IMR-90 (cell line): Measurements from ENCODE around the gene HMOX1. TPM values are rescaled to one million over a fixed set of nuclear protein-coding genes. Genes with fewer than 3 reads are reported as not detected.

Experiments used
- ATAC-seq: fragments of 200-7000 bp; cut with Tn5 transposase; 2 replicates; pipeline ENCODE4 v1.9.1; 2020; ENCODE audit warnings: low read depth, mild to moderate bottlenecking, moderate library complexity
- BruUV-seq: library from RNA; stranded (reverse); fragments of 400-500 nt; replicated peaks from 2 replicates; lab custom pipeline; 2021; lab: Mats Ljungman, UMichigan
- CTCF ChIA-PET: fragments of 300-600 bp; formaldehyde crosslinking; extraction: SDS; loops from one replicate; lab custom pipeline; 2021; ENCODE audit warnings: antibody characterized with exemption; lab: Yijun Ruan, JAX
- POLR2A ChIA-PET: fragments of 300-600 bp; sonication (Branson Sonifier 250); formaldehyde crosslinking; loops from one replicate; lab custom pipeline; 2022; ENCODE audit warnings: antibody characterized with exemption; ENCODE audit not compliant: unreplicated experiment; lab: Charles Lee
- DNase-seq: peaks from one replicate; pipeline ENCODE4 v3.0.0; 2013
- H2AFZ ChIP-seq: replicated peaks from 2 replicates; pipeline ENCODE3; 2013; ENCODE audit warnings: low read length, mild to moderate bottlenecking; ENCODE audit not compliant: poor library complexity
- H2AK5ac ChIP-seq: 2 replicates; pipeline ENCODE4 v1.6.1; 2013; ENCODE audit warnings: low read depth, low read length, inconsistent platforms
- H2AK9ac ChIP-seq: replicated peaks from 2 replicates; pipeline ENCODE3; 2013; ENCODE audit warnings: mild to moderate bottlenecking, low read depth, low read length, moderate library complexity; ENCODE audit not compliant: poor library complexity
- H2BK120ac ChIP-seq: 2 replicates; pipeline ENCODE4 v1.6.1; 2013; ENCODE audit warnings: low read depth, low read length, inconsistent platforms
- H2BK15ac ChIP-seq: 3 replicates; pipeline ENCODE4 v1.6.1; 2013; ENCODE audit warnings: low read depth, low read length, inconsistent platforms
- H2BK20ac ChIP-seq: 2 replicates; pipeline ENCODE4 v1.6.1; 2013; ENCODE audit warnings: low read depth, mild to moderate bottlenecking, inconsistent platforms, low read length, moderate library complexity
- H2BK5ac ChIP-seq: 2 replicates; pipeline ENCODE4 v1.6.1; 2013; ENCODE audit warnings: mild to moderate bottlenecking, low read depth, low read length, inconsistent platforms; ENCODE audit not compliant: poor library complexity, severe bottlenecking
- H3K14ac ChIP-seq: replicated peaks from 2 replicates; pipeline ENCODE4 v1.6.1; 2013; ENCODE audit warnings: low read depth, low read length, inconsistent platforms
- H3K18ac ChIP-seq: 2 replicates; pipeline ENCODE4 v1.6.1; 2013; ENCODE audit warnings: low read depth, low read length, control low read depth
- H3K23ac ChIP-seq: 2 replicates; pipeline ENCODE4 v1.6.1; 2013; ENCODE audit warnings: low read depth, low read length, inconsistent platforms
- H3K27ac ChIP-seq: 2 replicates; pipeline ENCODE4 v1.5.1; 2013; ENCODE audit warnings: mild to moderate bottlenecking, control low read depth, low read length; ENCODE audit not compliant: insufficient read depth
- H3K27me3 ChIP-seq: 2 replicates; pipeline ENCODE4 v1.6.1; 2013; ENCODE audit warnings: low read length; ENCODE audit not compliant: control insufficient read depth, insufficient read depth
- H3K36me3 ChIP-seq: 2 replicates; pipeline ENCODE4 v1.6.1; 2013; ENCODE audit warnings: low read length, mixed read lengths; ENCODE audit not compliant: control insufficient read depth, insufficient read depth
- H3K4ac ChIP-seq: 2 replicates; pipeline ENCODE4 v1.6.1; 2013; ENCODE audit warnings: low read depth, low read length, inconsistent platforms
- H3K4me1 ChIP-seq: 2 replicates; pipeline ENCODE4 v1.6.1; 2013; ENCODE audit warnings: low read length, mixed read lengths; ENCODE audit not compliant: control insufficient read depth, insufficient read depth
- H3K4me2 ChIP-seq: 2 replicates; pipeline ENCODE4 v1.6.1; 2013; ENCODE audit warnings: low read depth, mild to moderate bottlenecking, control low read depth, low read length, moderate library complexity
- H3K4me3 ChIP-seq: 2 replicates; pipeline ENCODE4 v1.5.1; 2013; ENCODE audit warnings: low read depth, mild to moderate bottlenecking, control low read depth, low read length, moderate library complexity; ENCODE audit not compliant: insufficient read depth
- H3K56ac ChIP-seq: 2 replicates; pipeline ENCODE4 v1.6.1; 2013; ENCODE audit warnings: low read length, inconsistent platforms; ENCODE audit not compliant: insufficient read depth; ENCODE audit errors: extremely low read depth
- H3K79me1 ChIP-seq, 2 experiments: 2 replicates each; pipeline ENCODE4 v1.6.1; 2013; ENCODE audit warnings: low read length in 2 of 2, inconsistent platforms in 1 of 2, low read depth in 1 of 2
- H3K9ac ChIP-seq: 2 replicates; pipeline ENCODE4 v1.6.1; 2013; ENCODE audit warnings: low read depth, low read length, control low read depth
- H3K9me1 ChIP-seq: 2 replicates; pipeline ENCODE4 v1.6.1; 2013; ENCODE audit warnings: low read length, inconsistent platforms; ENCODE audit not compliant: insufficient read depth
- H3K9me3 ChIP-seq: 2 replicates; pipeline ENCODE4 v1.6.1; 2013; ENCODE audit warnings: low read length; ENCODE audit not compliant: control insufficient read depth, insufficient read depth
- H4K20me1 ChIP-seq: 2 replicates; pipeline ENCODE4 v1.6.1; 2013; ENCODE audit warnings: low read length, inconsistent platforms; ENCODE audit not compliant: insufficient read depth
- H4K5ac ChIP-seq: 2 replicates; pipeline ENCODE4 v1.6.1; 2013; ENCODE audit warnings: mild to moderate bottlenecking, low read depth, low read length, control low read depth
- H4K8ac ChIP-seq, 2 experiments: 2 replicates each; pipeline ENCODE4 v1.6.1; 2013; ENCODE audit warnings: low read depth in 2 of 2, low read length in 2 of 2, control low read depth in 1 of 2, inconsistent platforms in 1 of 2
- H4K91ac ChIP-seq: 2 replicates; pipeline ENCODE4 v1.6.1; 2013; ENCODE audit warnings: low read depth, low read length, inconsistent platforms; ENCODE audit not compliant: insufficient read depth
- BHLHE40 ChIP-seq: fragments of 150-350 bp; IDR thresholded peaks from 2 replicates; pipeline ENCODE4 v1.6.1; 2016; ENCODE audit warnings: mild to moderate bottlenecking, low read depth, low read length
- CEBPB ChIP-seq: IDR thresholded peaks from 2 replicates; pipeline ENCODE4 v1.6.1; 2012; ENCODE audit warnings: low read depth, low read length, improper control_type of control experiment
- CHD1 ChIP-seq: IDR thresholded peaks from 2 replicates; pipeline ENCODE4 v1.6.1; 2012; ENCODE audit warnings: low read depth, low read length, improper control_type of control experiment
- FOS ChIP-seq: fragments of 150-350 bp; IDR thresholded peaks from 2 replicates; pipeline ENCODE4 v1.6.1; 2016; ENCODE audit warnings: low read depth, low read length
- MAFK ChIP-seq: IDR thresholded peaks from 2 replicates; pipeline ENCODE4 v1.6.1; 2012; ENCODE audit warnings: low read depth, low read length, improper control_type of control experiment
- MAZ ChIP-seq: IDR thresholded peaks from 2 replicates; pipeline ENCODE4 v1.6.1; 2012; ENCODE audit warnings: low read depth, mild to moderate bottlenecking, low read length, improper control_type of control experiment, moderate library complexity, borderline replicate concordance
- NFE2L2 ChIP-seq: fragments of 150-350 bp; IDR thresholded peaks from 2 replicates; pipeline ENCODE4 v1.6.1; 2016; ENCODE audit warnings: low read depth, mild to moderate bottlenecking, low read length
- POLR2A ChIP-seq: IDR thresholded peaks from 2 replicates; pipeline ENCODE4 v1.6.1; 2012; ENCODE audit warnings: mild to moderate bottlenecking, low read depth, low read length
- RAD21 ChIP-seq: IDR thresholded peaks from 2 replicates; pipeline ENCODE4 v1.6.1; 2012; ENCODE audit warnings: low read length, improper control_type of control experiment
- RCOR1 ChIP-seq: IDR thresholded peaks from 2 replicates; pipeline ENCODE4 v1.6.1; 2012; ENCODE audit warnings: mild to moderate bottlenecking, low read length, improper control_type of control experiment; ENCODE audit not compliant: insufficient replicate concordance
- RFX5 ChIP-seq: IDR thresholded peaks from 2 replicates; pipeline ENCODE4 v1.8.0; 2012; ENCODE audit warnings: low read depth, mild to moderate bottlenecking, low read length, moderate library complexity
- SMC3 ChIP-seq: fragments of 150-350 bp; IDR thresholded peaks from 2 replicates; pipeline ENCODE4 v1.6.1; 2016; ENCODE audit warnings: low read depth, mild to moderate bottlenecking, antibody characterized with exemption, low read length, moderate library complexity
- WGBS, 2 experiments: methylation state at CpG; one replicate each; pipeline versions ENCODE4 v1.1.5 to v1.1.7; 2013; ENCODE audit warnings: missing lambda C conversion rate in 2 of 2; ENCODE audit not compliant: insufficient read length in 1 of 2; ENCODE audit errors: extremely low coverage in 2 of 2; 5-methylcytosine and 5-hydroxymethylcytosine counted together
- dilution Hi-C: fragments of 300-500 bp; cut with HindIII; formaldehyde crosslinking; loops from one replicate; pipeline ENCODE4 v1.14.3; 2018; ENCODE audit warnings: low sequenced_read_pairs; ENCODE audit not compliant: unreplicated experiment
- in situ Hi-C: fragments of 300-500 bp; cut with MboI; formaldehyde crosslinking; loops from 3 replicates; pipeline ENCODE4 v1.14.3; 2019; ENCODE audit warnings: low sequenced_read_pairs, inconsistent platforms, mixed read lengths
- intact Hi-C: fragments of 100-400 bp; cut with micrococcal nuclease; formaldehyde crosslinking; loops from 2 replicates; pipeline ENCODE4 v1.10.0; 2022
- polyA plus RNA-seq, 3 experiments: library from polyadenylated mRNA; depleted of rRNA; stranded (reverse); fragments of >200 nt; gene quantifications; 2 replicates each; pipeline ENCODE4 v1.2.3, GENCODE V29; 2012; ENCODE audit warnings: low replicate concordance in 1 of 3
- total RNA-seq: library from RNA; depleted of rRNA; stranded (reverse); fragments of >200 nt; gene quantifications from 2 replicates; pipeline ENCODE4 v1.2.3, GENCODE V29; 2012
- TF ChIP-seq, protein P1 (sequence below): fragments of 150-350 bp; IDR thresholded peaks from 2 replicates; pipeline ENCODE4 v1.6.1; 2017; ENCODE audit warnings: mild to moderate bottlenecking, antibody characterized with exemption, low read length, low read depth

HMOX1 gene
- total and polyA plus RNA-seq, 2 of the 4 experiments (the other 2 are of a cell fraction), result 23.1 to 50.5 TPM

- WGBS, 2 experiments, result 75% methylated on average over 2 of the region's 6 CpGs; no CpG with 5 or more reads in 1 of the 2 experiments
- Histone ChIP-seq H2BK120ac (no peak overlapping the region), H3K9me1 (peaks cover 18% of the 10 kb centered on the region), H2BK5ac (no peak overlapping the region), H4K5ac (no peak overlapping the region), H3K36me3 (no peaks in the 10 kb centered on the region), H3K4ac (no peak overlapping the region), H2BK15ac (no peak overlapping the region), H2AK9ac (no peak overlapping the region), H3K4me2 (no peak overlapping the region), H3K9me3 (no peaks in the 10 kb centered on the region), H3K79me1 (peaks cover 0 to 12% of the 10 kb centered on the region in 2 experiments; a peak in 1 of 4 replicates), H2AFZ (no peak overlapping the region), H4K20me1 (no peaks in the 10 kb centered on the region), H3K9ac (no peak overlapping the region), H3K18ac (no peak overlapping the region), H3K27me3 (no peaks in the 10 kb centered on the region), H3K56ac (no peak overlapping the region), H4K91ac (no peak overlapping the region), H4K8ac (no peak overlapping the region), H2BK20ac (no peak overlapping the region), H3K4me3 (no peak overlapping the region), H3K14ac (no peak overlapping the region), H3K23ac (no peak overlapping the region), H3K27ac (no peak overlapping the region), H2AK5ac (no peak overlapping the region), H3K4me1 (peaks cover 21% of the 10 kb centered on the region)
- DNase-seq (no peak), ATAC-seq (no peak)
- CTCF ChIA-PET, result no interaction called here
- BruUV-seq, result no TSS peak
- dilution Hi-C loops, result no loop called here
- TF ChIP-seq, protein P1, sequence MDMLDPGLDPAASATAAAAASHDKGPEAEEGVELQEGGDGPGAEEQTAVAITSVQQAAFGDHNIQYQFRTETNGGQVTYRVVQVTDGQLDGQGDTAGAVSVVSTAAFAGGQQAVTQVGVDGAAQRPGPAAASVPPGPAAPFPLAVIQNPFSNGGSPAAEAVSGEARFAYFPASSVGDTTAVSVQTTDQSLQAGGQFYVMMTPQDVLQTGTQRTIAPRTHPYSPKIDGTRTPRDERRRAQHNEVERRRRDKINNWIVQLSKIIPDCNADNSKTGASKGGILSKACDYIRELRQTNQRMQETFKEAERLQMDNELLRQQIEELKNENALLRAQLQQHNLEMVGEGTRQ, result no peak
- TF ChIP-seq NFE2L2 (no peak), POLR2A (no peak), BHLHE40 (no peak), CHD1 (no peak), MAFK (no peak), CEBPB (no peak), RCOR1 (no peak), RFX5 (no peak), MAZ (no peak), SMC3 (no peak), RAD21 (no peak), FOS (no peak)
- intact Hi-C loops, result no loop called here
- in situ Hi-C loops, result no loop called here
- POLR2A ChIA-PET, result no interaction called here
Observed at GRCh38 chr22:35443338-35443737, 62.4 kb downstream of the HMOX1 start.
